ENCODE results near the gene KISS1R.

- TF ChIP-seq EZH2 (IDR thresholded peaks at IDR 0.05) (no peak), POLR2AphosphoS5 (IDR thresholded peaks at IDR 0.05; ENCODE audit: borderline replicate concordance, low read depth, low read length) (no peak), FOXP2 (optimal IDR thresholded peaks at IDR 0.05; ENCODE audit: control extremely low read depth, extremely low read length, insufficient read depth) (no peak)
These were observed 46.8 kb upstream of the KISS1R start for GRCh38 chr19:870314-870713.

Data from SK-N-MC (cell line).